IPS-20b (cell line): ENCODE measurements around the gene MALT1.

Experiments
- H3K27ac ChIP-seq: one replicate; pipeline ENCODE4 v1.5.1; 2013; ENCODE audit warnings: low read length
- H3K27me3 ChIP-seq: 2 replicates; pipeline ENCODE4 v1.6.1; 2013; ENCODE audit warnings: mild to moderate bottlenecking, low read length, inconsistent platforms; ENCODE audit not compliant: insufficient read depth
- H3K36me3 ChIP-seq: 2 replicates; pipeline ENCODE4 v1.6.1; 2013; ENCODE audit warnings: low read depth, mild to moderate bottlenecking, inconsistent platforms, low read length, moderate library complexity; ENCODE audit not compliant: insufficient read depth
- H3K4me1 ChIP-seq: 2 replicates; pipeline ENCODE4 v1.6.1; 2013; ENCODE audit warnings: mild to moderate bottlenecking, control low read depth, inconsistent platforms, low read length, moderate library complexity; ENCODE audit not compliant: insufficient read depth
- H3K4me3 ChIP-seq: 2 replicates; pipeline ENCODE4 v1.5.1; 2013; ENCODE audit warnings: mild to moderate bottlenecking, low read length, inconsistent platforms
- H3K9ac ChIP-seq: 2 replicates; pipeline ENCODE4 v1.6.1; 2013; ENCODE audit warnings: low read depth, mild to moderate bottlenecking, inconsistent platforms, low read length, moderate library complexity
- H3K9me3 ChIP-seq: 2 replicates; pipeline ENCODE4 v1.6.1; 2013; ENCODE audit warnings: mild to moderate bottlenecking, low read depth, low read length, inconsistent platforms; ENCODE audit not compliant: insufficient read depth

The MALT1 gene

GRCh38 chr18:58802959-58803358 lies 131.7 kb downstream of the MALT1 start:
- no peaks in the 10 kb centered on the region for H3K36me3 ChIP-seq
- H3K27me3 ChIP-seq = no peaks in the 10 kb centered on the region
- no peak overlapping the region for H3K4me3 ChIP-seq
- no peaks in the 10 kb centered on the region for H3K9me3 ChIP-seq
- H3K9ac ChIP-seq = no peak overlapping the region
- H3K4me1 ChIP-seq = peaks cover 24% of the 10 kb centered on the region
- no peak overlapping the region for H3K27ac ChIP-seq

GRCh38 chr18:58803978-58804377 lies 132.7 kb downstream of the MALT1 start:
- Histone ChIP-seq H3K4me3 (no peak overlapping the region), H3K9me3 (no peaks in the 10 kb centered on the region), H3K27me3 (no peaks in the 10 kb centered on the region), H3K9ac (no peak overlapping the region), H3K4me1 (peaks cover 27% of the 10 kb centered on the region), H3K36me3 (no peaks in the 10 kb centered on the region), H3K27ac (no peak overlapping the region)
